IMR-90 (cell line): ENCODE measurements around the gene GRM5. TPM values are rescaled to one million over a fixed set of nuclear protein-coding genes. Genes with fewer than 3 reads are reported as not detected.

Source experiments
- ATAC-seq: fragments of 200-7000 bp; cut with Tn5 transposase; 2 replicates; pipeline ENCODE4 v1.9.1; 2020; ENCODE audit warnings: low read depth, mild to moderate bottlenecking, moderate library complexity
- BruUV-seq: library from RNA; stranded (reverse); fragments of 400-500 nt; replicated peaks from 2 replicates; lab custom pipeline; 2021; lab: Mats Ljungman, UMichigan
- CTCF ChIA-PET: fragments of 300-600 bp; formaldehyde crosslinking; extraction: SDS; loops from one replicate; lab custom pipeline; 2021; ENCODE audit warnings: antibody characterized with exemption; lab: Yijun Ruan, JAX
- POLR2A ChIA-PET: fragments of 300-600 bp; sonication (Branson Sonifier 250); formaldehyde crosslinking; loops from one replicate; lab custom pipeline; 2022; ENCODE audit warnings: antibody characterized with exemption; ENCODE audit not compliant: unreplicated experiment; lab: Charles Lee
- DNase-seq: peaks from one replicate; pipeline ENCODE4 v3.0.0; 2013
- H2AFZ ChIP-seq: replicated peaks from 2 replicates; pipeline ENCODE3; 2013; ENCODE audit warnings: low read length, mild to moderate bottlenecking; ENCODE audit not compliant: poor library complexity
- H2AK5ac ChIP-seq: 2 replicates; pipeline ENCODE4 v1.6.1; 2013; ENCODE audit warnings: low read depth, low read length, inconsistent platforms
- H2AK9ac ChIP-seq: replicated peaks from 2 replicates; pipeline ENCODE3; 2013; ENCODE audit warnings: mild to moderate bottlenecking, low read depth, low read length, moderate library complexity; ENCODE audit not compliant: poor library complexity
- H2BK120ac ChIP-seq: 2 replicates; pipeline ENCODE4 v1.6.1; 2013; ENCODE audit warnings: low read depth, low read length, inconsistent platforms
- H2BK15ac ChIP-seq: 3 replicates; pipeline ENCODE4 v1.6.1; 2013; ENCODE audit warnings: low read depth, low read length, inconsistent platforms
- H2BK20ac ChIP-seq: 2 replicates; pipeline ENCODE4 v1.6.1; 2013; ENCODE audit warnings: low read depth, mild to moderate bottlenecking, inconsistent platforms, low read length, moderate library complexity
- H2BK5ac ChIP-seq: 2 replicates; pipeline ENCODE4 v1.6.1; 2013; ENCODE audit warnings: mild to moderate bottlenecking, low read depth, low read length, inconsistent platforms; ENCODE audit not compliant: poor library complexity, severe bottlenecking
- H3K14ac ChIP-seq: replicated peaks from 2 replicates; pipeline ENCODE4 v1.6.1; 2013; ENCODE audit warnings: low read depth, low read length, inconsistent platforms
- H3K18ac ChIP-seq: 2 replicates; pipeline ENCODE4 v1.6.1; 2013; ENCODE audit warnings: low read depth, low read length, control low read depth
- H3K23ac ChIP-seq: 2 replicates; pipeline ENCODE4 v1.6.1; 2013; ENCODE audit warnings: low read depth, low read length, inconsistent platforms
- H3K27ac ChIP-seq: 2 replicates; pipeline ENCODE4 v1.5.1; 2013; ENCODE audit warnings: mild to moderate bottlenecking, control low read depth, low read length; ENCODE audit not compliant: insufficient read depth
- H3K27me3 ChIP-seq: 2 replicates; pipeline ENCODE4 v1.6.1; 2013; ENCODE audit warnings: low read length; ENCODE audit not compliant: control insufficient read depth, insufficient read depth
- H3K36me3 ChIP-seq: 2 replicates; pipeline ENCODE4 v1.6.1; 2013; ENCODE audit warnings: low read length, mixed read lengths; ENCODE audit not compliant: control insufficient read depth, insufficient read depth
- H3K4ac ChIP-seq: 2 replicates; pipeline ENCODE4 v1.6.1; 2013; ENCODE audit warnings: low read depth, low read length, inconsistent platforms
- H3K4me1 ChIP-seq: 2 replicates; pipeline ENCODE4 v1.6.1; 2013; ENCODE audit warnings: low read length, mixed read lengths; ENCODE audit not compliant: control insufficient read depth, insufficient read depth
- H3K4me2 ChIP-seq: 2 replicates; pipeline ENCODE4 v1.6.1; 2013; ENCODE audit warnings: low read depth, mild to moderate bottlenecking, control low read depth, low read length, moderate library complexity
- H3K4me3 ChIP-seq: 2 replicates; pipeline ENCODE4 v1.5.1; 2013; ENCODE audit warnings: low read depth, mild to moderate bottlenecking, control low read depth, low read length, moderate library complexity; ENCODE audit not compliant: insufficient read depth
- H3K56ac ChIP-seq: 2 replicates; pipeline ENCODE4 v1.6.1; 2013; ENCODE audit warnings: low read length, inconsistent platforms; ENCODE audit not compliant: insufficient read depth; ENCODE audit errors: extremely low read depth
- H3K79me1 ChIP-seq, 2 experiments: 2 replicates each; pipeline ENCODE4 v1.6.1; 2013; ENCODE audit warnings: low read length in 2 of 2, inconsistent platforms in 1 of 2, low read depth in 1 of 2
- H3K9ac ChIP-seq: 2 replicates; pipeline ENCODE4 v1.6.1; 2013; ENCODE audit warnings: low read depth, low read length, control low read depth
- H3K9me1 ChIP-seq: 2 replicates; pipeline ENCODE4 v1.6.1; 2013; ENCODE audit warnings: low read length, inconsistent platforms; ENCODE audit not compliant: insufficient read depth
- H3K9me3 ChIP-seq: 2 replicates; pipeline ENCODE4 v1.6.1; 2013; ENCODE audit warnings: low read length; ENCODE audit not compliant: control insufficient read depth, insufficient read depth
- H4K20me1 ChIP-seq: 2 replicates; pipeline ENCODE4 v1.6.1; 2013; ENCODE audit warnings: low read length, inconsistent platforms; ENCODE audit not compliant: insufficient read depth
- H4K5ac ChIP-seq: 2 replicates; pipeline ENCODE4 v1.6.1; 2013; ENCODE audit warnings: mild to moderate bottlenecking, low read depth, low read length, control low read depth
- H4K8ac ChIP-seq, 2 experiments: 2 replicates each; pipeline ENCODE4 v1.6.1; 2013; ENCODE audit warnings: low read depth in 2 of 2, low read length in 2 of 2, control low read depth in 1 of 2, inconsistent platforms in 1 of 2
- H4K91ac ChIP-seq: 2 replicates; pipeline ENCODE4 v1.6.1; 2013; ENCODE audit warnings: low read depth, low read length, inconsistent platforms; ENCODE audit not compliant: insufficient read depth
- BHLHE40 ChIP-seq: fragments of 150-350 bp; IDR thresholded peaks from 2 replicates; pipeline ENCODE4 v1.6.1; 2016; ENCODE audit warnings: mild to moderate bottlenecking, low read depth, low read length
- CEBPB ChIP-seq: IDR thresholded peaks from 2 replicates; pipeline ENCODE4 v1.6.1; 2012; ENCODE audit warnings: low read depth, low read length, improper control_type of control experiment
- CHD1 ChIP-seq: IDR thresholded peaks from 2 replicates; pipeline ENCODE4 v1.6.1; 2012; ENCODE audit warnings: low read depth, low read length, improper control_type of control experiment
- CTCF ChIP-seq: conservative IDR thresholded peaks from 2 replicates; pipeline ENCODE4 v1.5.1; 2012; ENCODE audit warnings: mild to moderate bottlenecking, low read depth, low read length, improper control_type of control experiment
- ELK1 ChIP-seq: fragments of 150-350 bp; IDR thresholded peaks from 2 replicates; pipeline ENCODE4 v1.6.1; 2016; ENCODE audit warnings: low read depth, mild to moderate bottlenecking, low read length, moderate library complexity, borderline replicate concordance
- FOS ChIP-seq: fragments of 150-350 bp; IDR thresholded peaks from 2 replicates; pipeline ENCODE4 v1.6.1; 2016; ENCODE audit warnings: low read depth, low read length
- MAFK ChIP-seq: IDR thresholded peaks from 2 replicates; pipeline ENCODE4 v1.6.1; 2012; ENCODE audit warnings: low read depth, low read length, improper control_type of control experiment
- MAZ ChIP-seq: IDR thresholded peaks from 2 replicates; pipeline ENCODE4 v1.6.1; 2012; ENCODE audit warnings: low read depth, mild to moderate bottlenecking, low read length, improper control_type of control experiment, moderate library complexity, borderline replicate concordance
- MXI1 ChIP-seq: IDR thresholded peaks from 2 replicates; pipeline ENCODE4 v1.6.1; 2012; ENCODE audit warnings: low read depth, mild to moderate bottlenecking, low read length, moderate library complexity, borderline replicate concordance
- NFE2L2 ChIP-seq: fragments of 150-350 bp; IDR thresholded peaks from 2 replicates; pipeline ENCODE4 v1.6.1; 2016; ENCODE audit warnings: low read depth, mild to moderate bottlenecking, low read length
- POLR2A ChIP-seq: IDR thresholded peaks from 2 replicates; pipeline ENCODE4 v1.6.1; 2012; ENCODE audit warnings: mild to moderate bottlenecking, low read depth, low read length
- RAD21 ChIP-seq: IDR thresholded peaks from 2 replicates; pipeline ENCODE4 v1.6.1; 2012; ENCODE audit warnings: low read length, improper control_type of control experiment
- RFX5 ChIP-seq: IDR thresholded peaks from 2 replicates; pipeline ENCODE4 v1.8.0; 2012; ENCODE audit warnings: low read depth, mild to moderate bottlenecking, low read length, moderate library complexity
- USF2 ChIP-seq: fragments of 150-350 bp; IDR thresholded peaks from 2 replicates; pipeline ENCODE4 v1.6.1; 2017; ENCODE audit warnings: mild to moderate bottlenecking, antibody characterized with exemption, low read length, low read depth
- WGBS, 2 experiments: methylation state at CpG; one replicate each; pipeline versions ENCODE4 v1.1.5 to v1.1.7; 2013; ENCODE audit warnings: missing lambda C conversion rate in 2 of 2; ENCODE audit not compliant: insufficient read length in 1 of 2; ENCODE audit errors: extremely low coverage in 2 of 2; 5-methylcytosine and 5-hydroxymethylcytosine counted together
- dilution Hi-C: fragments of 300-500 bp; cut with HindIII; formaldehyde crosslinking; loops from one replicate; pipeline ENCODE4 v1.14.3; 2018; ENCODE audit warnings: low sequenced_read_pairs; ENCODE audit not compliant: unreplicated experiment
- in situ Hi-C: fragments of 300-500 bp; cut with MboI; formaldehyde crosslinking; loops from 3 replicates; pipeline ENCODE4 v1.14.3; 2019; ENCODE audit warnings: low sequenced_read_pairs, inconsistent platforms, mixed read lengths
- intact Hi-C: fragments of 100-400 bp; cut with micrococcal nuclease; formaldehyde crosslinking; loops from 2 replicates; pipeline ENCODE4 v1.10.0; 2022
- polyA plus RNA-seq, 3 experiments: library from polyadenylated mRNA; depleted of rRNA; stranded (reverse); fragments of >200 nt; gene quantifications; 2 replicates each; pipeline ENCODE4 v1.2.3, GENCODE V29; 2012; ENCODE audit warnings: low replicate concordance in 1 of 3
- total RNA-seq: library from RNA; depleted of rRNA; stranded (reverse); fragments of >200 nt; gene quantifications from 2 replicates; pipeline ENCODE4 v1.2.3, GENCODE V29; 2012

Gene GRM5
- total and polyA plus RNA-seq, 2 of the 4 experiments (the other 2 are of a cell fraction) = under 0.01 TPM

GRCh38 chr11:88695689-88696414 lies 369.9 kb downstream of the GRM5 start:
- no peak overlapping the region for H3K4ac ChIP-seq
- no peak for TF ChIP-seq MXI1
- no peak for TF ChIP-seq CEBPB
- TF ChIP-seq CHD1 = no peak
- TF ChIP-seq MAZ = no peak
- no peak for TF ChIP-seq USF2
- TF ChIP-seq POLR2A = no peak
- no peak for TF ChIP-seq RFX5
- no peak for TF ChIP-seq FOS
- no peak for TF ChIP-seq NFE2L2
- TF ChIP-seq RAD21 = no peak
- TF ChIP-seq CTCF = no peak
- TF ChIP-seq BHLHE40 = no peak
- TF ChIP-seq ELK1 = no peak
- TF ChIP-seq MAFK = no peak
- peaks cover 3% of the 10 kb centered on the region; the same call in 1 of the 2 replicates for H3K27me3 ChIP-seq
- H3K14ac ChIP-seq = no peak overlapping the region
- no peaks in the 10 kb centered on the region for H3K36me3 ChIP-seq
- no peak overlapping the region for H3K18ac ChIP-seq
- H3K79me1 ChIP-seq = no peaks in the 10 kb centered on the region
- H2BK120ac ChIP-seq = no peak overlapping the region
- H4K91ac ChIP-seq = no peak overlapping the region
- in situ Hi-C loops (no loop called here), dilution Hi-C loops (no loop called here), intact Hi-C loops (no loop called here)
- no peak overlapping the region for H3K9ac ChIP-seq
- H3K9me3 ChIP-seq = no peaks in the 10 kb centered on the region
- H4K5ac ChIP-seq = no peak overlapping the region
- ATAC-seq (no peak), DNase-seq (no peak)
- no peak overlapping the region for H2BK5ac ChIP-seq
- H3K23ac ChIP-seq = no peak overlapping the region
- no peak overlapping the region for H3K27ac ChIP-seq
- H3K4me3 ChIP-seq = no peak overlapping the region
- H3K56ac ChIP-seq = no peak overlapping the region
- H4K8ac ChIP-seq = no peak overlapping the region
- CTCF ChIA-PET = no interaction called here
- H2AK5ac ChIP-seq = no peak overlapping the region
- POLR2A ChIA-PET = no interaction called here
- 41% methylated on average over 3 of the region's 11 CpGs; no CpG with 5 or more reads in 1 of the 2 experiments for WGBS, 2 experiments
- H2BK15ac ChIP-seq = no peak overlapping the region
- no peak overlapping the region for H2AFZ ChIP-seq
- H3K9me1 ChIP-seq = no peaks in the 10 kb centered on the region
- BruUV-seq = no TSS peak
- H2BK20ac ChIP-seq = no peak overlapping the region
- no peaks in the 10 kb centered on the region for H3K4me1 ChIP-seq
- H2AK9ac ChIP-seq = no peak overlapping the region
- no peaks in the 10 kb centered on the region for H4K20me1 ChIP-seq
- no peak overlapping the region for H3K4me2 ChIP-seq
